PC-3 (cell line): ENCODE data around the gene CCDC191. TPM values are rescaled to one million over a fixed set of nuclear protein-coding genes. Genes with fewer than 3 reads are reported as not detected.

ENCODE experiments used
- ATAC-seq: fragments of 200-7000 bp; cut with Tn5 transposase; 2 replicates; pipeline ENCODE4 v1.9.1; 2020; ENCODE audit warnings: mild to moderate bottlenecking, moderate library complexity
- BruUV-seq: library from RNA; stranded (reverse); fragments of 400-500 nt; replicated peaks from 2 replicates; lab custom pipeline; 2021; lab: Mats Ljungman, UMichigan
- CTCF ChIA-PET: fragments of 300-600 bp; sonication (Branson Sonifier 250); formaldehyde crosslinking; loops from one replicate; lab custom pipeline; 2022; ENCODE audit warnings: antibody characterized with exemption; lab: Charles Lee
- POLR2A ChIA-PET: fragments of 300-600 bp; sonication (Branson Sonifier 250); formaldehyde crosslinking; loops from one replicate; lab custom pipeline; 2022; ENCODE audit warnings: antibody characterized with exemption; ENCODE audit not compliant: unreplicated experiment; lab: Charles Lee
- DNase-seq: peaks from one replicate; pipeline ENCODE4 v3.0.0-alpha.2; 2015
- H2AFZ ChIP-seq: fragments of 300-600 bp; sonication (generic); 2 replicates; pipeline ENCODE4 v1.6.0; 2016; ENCODE audit warnings: antibody characterized with exemption, low read length
- H3F3A ChIP-seq: fragments of 300-600 bp; sonication (generic); one replicate; pipeline ENCODE4 v1.6.0; 2017; ENCODE audit warnings: antibody characterized with exemption, low read length, control low read depth, mild to moderate bottlenecking; ENCODE audit not compliant: unreplicated experiment
- H3K27ac ChIP-seq: fragments of 300-600 bp; sonication (generic); 2 replicates; pipeline ENCODE4 v1.5.1; 2016; ENCODE audit warnings: mild to moderate bottlenecking, low read length
- H3K27me3 ChIP-seq: fragments of 300-600 bp; sonication (generic); 2 replicates; pipeline ENCODE4 v1.6.1; 2016; ENCODE audit warnings: low read length, mixed read lengths
- H3K36me3 ChIP-seq: fragments of 300-600 bp; sonication (generic); 2 replicates; pipeline ENCODE4 v1.6.1; 2016; ENCODE audit warnings: low read depth, mixed run types, low read length, mixed read lengths
- H3K4me1 ChIP-seq: fragments of 300-600 bp; sonication (generic); 2 replicates; pipeline ENCODE4 v1.5.1; 2016; ENCODE audit warnings: low read length; ENCODE audit not compliant: insufficient read depth
- H3K4me2 ChIP-seq: fragments of 300-600 bp; sonication (generic); 2 replicates; pipeline ENCODE4 v1.6.0; 2016; ENCODE audit warnings: low read length
- H3K4me3 ChIP-seq: fragments of 300-600 bp; sonication (generic); 2 replicates; pipeline ENCODE4 v1.5.1; 2016; ENCODE audit warnings: mild to moderate bottlenecking, low read length, mixed read lengths
- H3K79me2 ChIP-seq: fragments of 300-600 bp; sonication (generic); 2 replicates; pipeline ENCODE4 v1.6.1; 2017; ENCODE audit warnings: low read length, mixed read lengths
- H3K9ac ChIP-seq: fragments of 300-600 bp; sonication (generic); 2 replicates; pipeline ENCODE4 v1.6.0; 2016; ENCODE audit warnings: mild to moderate bottlenecking, low read length
- H3K9me2 ChIP-seq: fragments of 300-600 bp; sonication (generic); replicated peaks from 2 replicates; pipeline ENCODE4 v1.6.1; 2016; ENCODE audit warnings: mixed run types, low read length, mixed read lengths
- H3K9me3 ChIP-seq: fragments of 300-600 bp; sonication (generic); 2 replicates; pipeline ENCODE4 v1.6.1; 2016; ENCODE audit warnings: low read length, mixed read lengths
- H4K20me1 ChIP-seq: fragments of 300-600 bp; sonication (generic); 2 replicates; pipeline ENCODE4 v1.6.1; 2016; ENCODE audit warnings: low read length, mixed read lengths
- EZH2 ChIP-seq: fragments of 300-600 bp; sonication (generic); IDR thresholded peaks from one replicate; pipeline ENCODE4 v1.6.1; 2017; ENCODE audit warnings: antibody characterized with exemption, mild to moderate bottlenecking, low read length; ENCODE audit not compliant: unreplicated experiment
- EZH2phosphoT487 ChIP-seq: fragments of 300-600 bp; sonication (generic); IDR thresholded peaks from 2 replicates; pipeline ENCODE4 v1.6.1; 2018; ENCODE audit warnings: mild to moderate bottlenecking, antibody characterized with exemption, low read length, borderline replicate concordance
- intact Hi-C: fragments of 100-400 bp; cut with micrococcal nuclease; formaldehyde crosslinking; loops from 2 replicates; pipeline ENCODE4 v1.9.0; 2023
- total RNA-seq: library from RNA; depleted of rRNA; stranded (reverse); fragments of >200 nt; gene quantifications from 2 replicates; pipeline ENCODE4 v1.2.3, GENCODE V29; 2014; rRNA removed
- TF ChIP-seq, protein P1 (sequence below): fragments of 300-600 bp; sonication (generic); conservative IDR thresholded peaks from 2 replicates; pipeline ENCODE4 v1.5.1; 2017; ENCODE audit warnings: antibody characterized with exemption, low read depth, mild to moderate bottlenecking, low read length

Gene CCDC191
- total RNA-seq, 1 experiment from 2014 or later: 1.3 TPM

DNA sequence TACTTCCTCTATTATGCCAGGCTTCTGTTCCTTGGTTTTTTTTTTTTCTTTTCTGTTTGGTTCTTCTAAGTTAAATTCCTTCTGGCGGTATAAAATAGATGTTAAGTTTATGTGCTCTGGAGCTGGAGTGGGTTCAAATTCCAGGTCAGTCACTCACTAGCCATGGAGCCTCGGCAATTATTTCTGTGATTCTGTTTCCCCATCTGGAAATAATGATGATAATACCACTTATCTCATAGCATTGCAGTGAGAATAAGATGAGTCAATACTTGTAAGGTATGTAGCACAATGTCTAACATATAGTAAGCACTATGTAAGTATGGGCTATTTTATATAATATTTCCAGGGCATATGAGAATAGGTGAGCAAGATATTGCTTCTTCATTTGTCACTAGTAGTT is 141.7 kb downstream of the CCDC191 start:
- H3K9ac ChIP-seq: no peak overlapping the region
- intact Hi-C loops: no loop called here
- ATAC-seq (no peak), DNase-seq (no peak)
- no peaks in the 10 kb centered on the region for H4K20me1 ChIP-seq
- no peak overlapping the region for H3K27ac ChIP-seq
- BruUV-seq: no TSS peak
- no peaks in the 10 kb centered on the region for H3K9me3 ChIP-seq
- ChIA-PET CTCF (interaction anchor here (0.6 kb wide), 1 partner anchor 68 kb away, joined by 4 read pairs; no protein-coding TSS in a partner anchor), POLR2A (no interaction called here)
- no peak overlapping the region for H3K4me2 ChIP-seq
- no peak overlapping the region for H2AFZ ChIP-seq
- no peaks in the 10 kb centered on the region for H3K9me2 ChIP-seq
- H3K4me3 ChIP-seq: no peak overlapping the region
- H3F3A ChIP-seq: no peaks in the 10 kb centered on the region
- H3K4me1 ChIP-seq: 0 out of 2 replicates have a peak, but pooled peaks cover 4% of the 10 kb centered on the region
- no peaks in the 10 kb centered on the region for H3K36me3 ChIP-seq
- TF ChIP-seq, protein P1, sequence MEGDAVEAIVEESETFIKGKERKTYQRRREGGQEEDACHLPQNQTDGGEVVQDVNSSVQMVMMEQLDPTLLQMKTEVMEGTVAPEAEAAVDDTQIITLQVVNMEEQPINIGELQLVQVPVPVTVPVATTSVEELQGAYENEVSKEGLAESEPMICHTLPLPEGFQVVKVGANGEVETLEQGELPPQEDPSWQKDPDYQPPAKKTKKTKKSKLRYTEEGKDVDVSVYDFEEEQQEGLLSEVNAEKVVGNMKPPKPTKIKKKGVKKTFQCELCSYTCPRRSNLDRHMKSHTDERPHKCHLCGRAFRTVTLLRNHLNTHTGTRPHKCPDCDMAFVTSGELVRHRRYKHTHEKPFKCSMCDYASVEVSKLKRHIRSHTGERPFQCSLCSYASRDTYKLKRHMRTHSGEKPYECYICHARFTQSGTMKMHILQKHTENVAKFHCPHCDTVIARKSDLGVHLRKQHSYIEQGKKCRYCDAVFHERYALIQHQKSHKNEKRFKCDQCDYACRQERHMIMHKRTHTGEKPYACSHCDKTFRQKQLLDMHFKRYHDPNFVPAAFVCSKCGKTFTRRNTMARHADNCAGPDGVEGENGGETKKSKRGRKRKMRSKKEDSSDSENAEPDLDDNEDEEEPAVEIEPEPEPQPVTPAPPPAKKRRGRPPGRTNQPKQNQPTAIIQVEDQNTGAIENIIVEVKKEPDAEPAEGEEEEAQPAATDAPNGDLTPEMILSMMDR: no peak
- TF ChIP-seq EZH2phosphoT487 (no peak), EZH2 (no peak)
- H3K27me3 ChIP-seq: no peaks in the 10 kb centered on the region
- H3K79me2 ChIP-seq: no peaks in the 10 kb centered on the region

Other genes starting within 250 kb of the CCDC191 start
- gene GRAMD1C, start 217.7 kb downstream of the CCDC191 start, total RNA-seq: 2.8 and 4.5 TPM in 2 replicates
- gene ZDHHC23, start 108.5 kb downstream of the CCDC191 start, total RNA-seq: 7.1 and 8.3 TPM in 2 replicates
- 35.0 and 38.0 TPM in 2 replicates for gene QTRT2, start 211 bp upstream of the CCDC191 start, total RNA-seq
- gene DRD3, start 122.5 kb upstream of the CCDC191 start, total RNA-seq: not detected in 2 replicates
- not detected in 2 replicates for gene ZNF80, start 181.1 kb upstream of the CCDC191 start, total RNA-seq
- not detected in 2 replicates for gene TIGIT, start 237.5 kb upstream of the CCDC191 start, total RNA-seq